HL-60/S4 treated with phorbol 12-myristate 13-acetate at 8.2 ng/mL for 4 days and 3 days (cell line): ENCODE measurements around the gene PHKA2.

ENCODE experiments used
- in situ Hi-C: fragments of 300-500 bp; cut with MboI; formaldehyde crosslinking; loops from 2 replicates; pipeline ENCODE4 v1.15.0; 2022; ENCODE audit warnings: low sequenced_read_pairs

Gene PHKA2

GRCh38 chrX:18890724-18891547, 93.0 kb downstream of the PHKA2 start:
- in situ Hi-C loops, result loop anchor here (25.0 kb wide), 1 partner anchor 504 kb away; no protein-coding TSS in a partner anchor

- in situ Hi-C loops, result loop anchor here (25.0 kb wide), 1 partner anchor 503 kb away; no protein-coding TSS in a partner anchor
These were observed 93.9 kb downstream of the PHKA2 start for GRCh38 chrX:18890049-18890381.

- in situ Hi-C loops, result loop anchor here (25.0 kb wide), 1 partner anchor 502 kb away; no protein-coding TSS in a partner anchor
These were observed 94.4 kb downstream of the PHKA2 start for GRCh38 chrX:18889346-18890048.

GRCh38 chrX:18888281-18888680, 95.6 kb downstream of the PHKA2 start:
- in situ Hi-C loops, result loop anchor here (25.0 kb wide), 1 partner anchor 501 kb away; no protein-coding TSS in a partner anchor

GRCh38 chrX:18887825-18888212, 96.1 kb downstream of the PHKA2 start:
- in situ Hi-C loops, result loop anchor here (25.0 kb wide), 1 partner anchor 501 kb away; no protein-coding TSS in a partner anchor

- in situ Hi-C loops, result loop anchor here (25.0 kb wide), 1 partner anchor 500 kb away; no protein-coding TSS in a partner anchor
These were observed 96.6 kb downstream of the PHKA2 start for GRCh38 chrX:18887177-18887824.

- in situ Hi-C loops, result loop anchor here (25.0 kb wide), 1 partner anchor 499 kb away; no protein-coding TSS in a partner anchor
These were observed 97.4 kb downstream of the PHKA2 start for GRCh38 chrX:18886344-18887161.

GRCh38 chrX:18886005-18886343, 97.9 kb downstream of the PHKA2 start:
- in situ Hi-C loops, result loop anchor here (25.0 kb wide), 1 partner anchor 499 kb away; no protein-coding TSS in a partner anchor

- in situ Hi-C loops, result loop anchor here (25.0 kb wide), 1 partner anchor 498 kb away; no protein-coding TSS in a partner anchor
These were observed 98.4 kb downstream of the PHKA2 start for GRCh38 chrX:18885328-18886004.

GRCh38 chrX:18884916-18885315, 99.0 kb downstream of the PHKA2 start:
- in situ Hi-C loops, result loop anchor here (25.0 kb wide), 1 partner anchor 498 kb away; no protein-coding TSS in a partner anchor

GRCh38 chrX:18883961-18884765, 99.8 kb downstream of the PHKA2 start:
- in situ Hi-C loops, result loop anchor here (25.0 kb wide), 1 partner anchor 497 kb away; no protein-coding TSS in a partner anchor

- in situ Hi-C loops, result loop anchor here (25.0 kb wide), 1 partner anchor 496 kb away; no protein-coding TSS in a partner anchor
These were observed 100.5 kb downstream of the PHKA2 start for GRCh38 chrX:18883234-18883960.

GRCh38 chrX:18879144-18879543, 104.8 kb downstream of the PHKA2 start:
- in situ Hi-C loops, result loop anchor here (25.0 kb wide), 1 partner anchor 492 kb away; no protein-coding TSS in a partner anchor

GRCh38 chrX:18877469-18877868, 106.4 kb downstream of the PHKA2 start:
- in situ Hi-C loops, result loop anchor here (25.0 kb wide), 1 partner anchor 490 kb away; no protein-coding TSS in a partner anchor

GRCh38 chrX:18875256-18875878, 108.5 kb downstream of the PHKA2 start:
- in situ Hi-C loops, result loop anchor here (25.0 kb wide), 1 partner anchor 488 kb away; no protein-coding TSS in a partner anchor

- in situ Hi-C loops, result loop anchor here (25.0 kb wide), 1 partner anchor 487 kb away; no protein-coding TSS in a partner anchor
These were observed 109.2 kb downstream of the PHKA2 start for GRCh38 chrX:18874560-18875255.

GRCh38 chrX:18873836-18874235, 110.1 kb downstream of the PHKA2 start:
- in situ Hi-C loops, result no loop called here
